ENCODE data around the gene SHMT2. TPM values are rescaled to one million over a fixed set of nuclear protein-coding genes. Genes with fewer than 3 reads are reported as not detected.

Gene SHMT2
- total and polyA plus RNA-seq, 2 of the 13 experiments (the other 11 are each of a cell fraction or from before 2014, with no cell fraction given), result 181 to 393 TPM

GRCh38 chr12:57203201-57203600, 26.3 kb upstream of the SHMT2 start:
- Histone ChIP-seq H3K9me3 (ENCODE audit: low read length) (no peaks in the 10 kb centered on the region), H3K79me2 (ENCODE audit: insufficient read depth, low read length) (no peaks in the 10 kb centered on the region), H3K4me3 (replicated peaks in 1 of 3; ENCODE audit: insufficient read depth in 1 of 3, low read depth in 2 of 3, low read length in 3 of 3) (no peak overlapping the region), H3K4me1 (ENCODE audit: insufficient read depth, low read length) (no peaks in the 10 kb centered on the region), H3K9ac (ENCODE audit: insufficient read depth, low read depth, low read length) (no peak overlapping the region), H3K4me2 (ENCODE audit: low read depth, low read length) (no peak overlapping the region), H3K36me3 (replicated peaks in 1 of 2; ENCODE audit: control insufficient read depth in 1 of 2, insufficient read depth in 2 of 2, low read length in 2 of 2) (peaks cover 53 to 86% of the 10 kb centered on the region in 2 experiments), H3K27ac (ENCODE audit: extremely low read length, insufficient read depth, low read length) (no peak overlapping the region), H2AFZ (ENCODE audit: low read length) (no peak overlapping the region), H3K27me3 (ENCODE audit: control insufficient read depth in 1 of 2, insufficient read depth in 2 of 2, low read length in 2 of 2) (no peaks in the 10 kb centered on the region), H4K20me1 (ENCODE audit: insufficient read depth, low read length) (no peaks in the 10 kb centered on the region)
- no peak for DNase-seq (ENCODE audit: low spot score)
- ChIA-PET CTCF (ENCODE audit: low intra/inter-chr PET ratio, low total read pairs) (no interaction called here), POLR2A (no interaction called here)
- TF ChIP-seq ZNF747 (CRISPR knock-in tag; IDR thresholded peaks at IDR 0.05; ENCODE audit: borderline replicate concordance) (no peak), AGO2 (optimal IDR thresholded peaks at IDR 0.05; ENCODE audit: low read depth, low read length) (peak; percentile 47)
- ATAC-seq, result no peak
- no TSS peak for BruUV-seq (replicated peaks)
- intact Hi-C loops (cut with micrococcal nuclease; ENCODE audit: unreplicated experiment), result no loop called here
- in situ Hi-C loops (cut with HindIII; ENCODE audit: extremely low pct_ligation_motif_present, low pct_unique_long_range_greater_than_20kb), result no loop called here
- no peak for FAIRE-seq
- WGBS (ENCODE audit: low lambda C conversion rate), result 97% methylated on average over 18 of the region's 28 CpGs

GRCh38 chr12:57203791-57204190, 25.7 kb upstream of the SHMT2 start:
- no peaks in the 10 kb centered on the region for H3K4me1 ChIP-seq (ENCODE audit: insufficient read depth, low read length)
- no TSS peak for BruUV-seq (replicated peaks)
- ChIA-PET POLR2A (no interaction called here), CTCF (ENCODE audit: low intra/inter-chr PET ratio, low total read pairs) (no interaction called here)
- no peak overlapping the region for H3K27ac ChIP-seq (ENCODE audit: extremely low read length, insufficient read depth, low read length)
- no peak overlapping the region for H3K9ac ChIP-seq (ENCODE audit: insufficient read depth, low read depth, low read length)
- peaks cover 53 to 86% of the 10 kb centered on the region in 2 experiments for H3K36me3 ChIP-seq (replicated peaks in 1 of 2; ENCODE audit: control insufficient read depth in 1 of 2, insufficient read depth in 2 of 2, low read length in 2 of 2)
- H3K79me2 ChIP-seq (ENCODE audit: insufficient read depth, low read length), result no peaks in the 10 kb centered on the region
- DNase-seq (ENCODE audit: low spot score) (no peak), FAIRE-seq (no peak), ATAC-seq (no peak)
- no peak overlapping the region for H3K4me3 ChIP-seq (replicated peaks in 1 of 3; ENCODE audit: insufficient read depth in 1 of 3, low read depth in 2 of 3, low read length in 3 of 3)
- WGBS (ENCODE audit: low lambda C conversion rate), result 100% methylated on average over 3 of the region's 11 CpGs
- no peak overlapping the region for H2AFZ ChIP-seq (ENCODE audit: low read length)
- in situ Hi-C loops (cut with HindIII; ENCODE audit: extremely low pct_ligation_motif_present, low pct_unique_long_range_greater_than_20kb), result no loop called here
- H3K9me3 ChIP-seq (ENCODE audit: low read length), result no peaks in the 10 kb centered on the region
- intact Hi-C loops (cut with micrococcal nuclease; ENCODE audit: unreplicated experiment), result no loop called here
- no peak overlapping the region for H3K4me2 ChIP-seq (ENCODE audit: low read depth, low read length)
- H3K27me3 ChIP-seq (ENCODE audit: control insufficient read depth in 1 of 2, insufficient read depth in 2 of 2, low read length in 2 of 2), result no peaks in the 10 kb centered on the region
- H4K20me1 ChIP-seq (ENCODE audit: insufficient read depth, low read length), result no peaks in the 10 kb centered on the region
- TF ChIP-seq HNF1B (CRISPR knock-in tag; IDR thresholded peaks at IDR 0.05), result no peak

Measured in HepG2 (cell line).